ENCODE measurements around the gene SLC35C1. TPM values are rescaled to one million over a fixed set of nuclear protein-coding genes. Genes with fewer than 3 reads are reported as not detected.
"Not testable (repeated sequence)": the region's sequence is repeated elsewhere in the genome, so short reads cannot be mapped to it uniquely, and the experiment has no call there.

Gene SLC35C1
- total RNA-seq, 1 experiment from 2014 or later: 18.1 TPM

DNA sequence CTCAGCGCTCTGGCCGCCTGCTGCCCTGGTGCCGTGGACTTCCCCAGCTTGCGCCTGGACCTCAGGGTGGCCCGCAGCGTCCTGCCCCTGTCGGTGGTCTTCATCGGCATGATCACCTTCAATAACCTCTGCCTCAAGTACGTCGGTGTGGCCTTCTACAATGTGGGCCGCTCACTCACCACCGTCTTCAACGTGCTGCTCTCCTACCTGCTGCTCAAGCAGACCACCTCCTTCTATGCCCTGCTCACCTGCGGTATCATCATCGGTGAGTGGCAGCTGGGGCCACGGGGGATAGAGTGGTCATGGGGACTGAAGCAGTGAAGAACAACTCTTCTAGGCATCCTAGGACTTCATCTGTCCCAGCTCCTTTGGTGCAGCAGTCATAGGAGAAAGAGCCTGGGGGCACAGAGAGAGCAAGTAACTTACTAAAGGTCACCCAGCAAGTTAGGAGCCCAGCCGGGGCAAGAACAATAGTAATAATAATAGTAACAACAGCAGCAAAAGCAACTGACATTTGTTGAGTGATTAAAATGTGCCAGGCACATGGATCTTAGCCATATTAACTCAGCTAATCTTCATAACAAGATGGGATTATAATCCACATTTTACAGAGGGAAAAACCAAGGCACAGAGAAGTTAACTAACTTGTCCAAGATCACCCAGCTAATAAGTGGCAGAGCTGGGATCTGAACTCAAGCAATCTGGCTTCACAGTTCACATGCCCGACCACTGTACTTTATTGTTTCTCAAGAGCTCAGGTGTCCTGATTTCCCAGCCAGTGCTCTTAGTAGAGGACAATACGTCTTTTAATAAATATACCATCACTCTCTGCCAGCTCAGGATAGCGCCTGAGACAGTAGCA lies 1.4 kb downstream of the SLC35C1 start:
- no peaks in the 10 kb centered on the region for H3K9me3 Mint-ChIP-seq (ENCODE audit: low read depth, unreplicated experiment)
- BruUV-seq (replicated peaks): TSS peak; percentile 43
- CTCF ChIA-PET: interaction anchor here (0.6 to 2.2 kb wide), 3 partner anchors 34 to 37 kb away, joined by 3 to 7 read pairs (median 6); no protein-coding TSS in a partner anchor
- DNase-seq: no peak
- H3K36me3 Mint-ChIP-seq (ENCODE audit: insufficient read depth, unreplicated experiment): peaks cover 43% of the 10 kb centered on the region
- H3K27ac Mint-ChIP-seq (ENCODE audit: unreplicated experiment): peak overlapping the region; percentile 84
- no peaks in the 10 kb centered on the region for H3K27me3 Mint-ChIP-seq (ENCODE audit: unreplicated experiment)
- H3K4me3 Mint-ChIP-seq (ENCODE audit: low read depth, unreplicated experiment): peak overlapping the region; percentile 96
- intact Hi-C loops (cut with micrococcal nuclease; ENCODE audit: unreplicated experiment): loop anchor here (5.0 kb wide), 1 partner anchor 41 kb away; the partner anchor contains the start of gene CRY2
- TF ChIP-seq, protein P1, sequence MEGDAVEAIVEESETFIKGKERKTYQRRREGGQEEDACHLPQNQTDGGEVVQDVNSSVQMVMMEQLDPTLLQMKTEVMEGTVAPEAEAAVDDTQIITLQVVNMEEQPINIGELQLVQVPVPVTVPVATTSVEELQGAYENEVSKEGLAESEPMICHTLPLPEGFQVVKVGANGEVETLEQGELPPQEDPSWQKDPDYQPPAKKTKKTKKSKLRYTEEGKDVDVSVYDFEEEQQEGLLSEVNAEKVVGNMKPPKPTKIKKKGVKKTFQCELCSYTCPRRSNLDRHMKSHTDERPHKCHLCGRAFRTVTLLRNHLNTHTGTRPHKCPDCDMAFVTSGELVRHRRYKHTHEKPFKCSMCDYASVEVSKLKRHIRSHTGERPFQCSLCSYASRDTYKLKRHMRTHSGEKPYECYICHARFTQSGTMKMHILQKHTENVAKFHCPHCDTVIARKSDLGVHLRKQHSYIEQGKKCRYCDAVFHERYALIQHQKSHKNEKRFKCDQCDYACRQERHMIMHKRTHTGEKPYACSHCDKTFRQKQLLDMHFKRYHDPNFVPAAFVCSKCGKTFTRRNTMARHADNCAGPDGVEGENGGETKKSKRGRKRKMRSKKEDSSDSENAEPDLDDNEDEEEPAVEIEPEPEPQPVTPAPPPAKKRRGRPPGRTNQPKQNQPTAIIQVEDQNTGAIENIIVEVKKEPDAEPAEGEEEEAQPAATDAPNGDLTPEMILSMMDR (IDR thresholded peaks at IDR 0.05; ENCODE audit: unreplicated experiment): no peak
- H3K4me1 Mint-ChIP-seq (ENCODE audit: low read depth, unreplicated experiment): peaks cover 16% of the 10 kb centered on the region

DNA sequence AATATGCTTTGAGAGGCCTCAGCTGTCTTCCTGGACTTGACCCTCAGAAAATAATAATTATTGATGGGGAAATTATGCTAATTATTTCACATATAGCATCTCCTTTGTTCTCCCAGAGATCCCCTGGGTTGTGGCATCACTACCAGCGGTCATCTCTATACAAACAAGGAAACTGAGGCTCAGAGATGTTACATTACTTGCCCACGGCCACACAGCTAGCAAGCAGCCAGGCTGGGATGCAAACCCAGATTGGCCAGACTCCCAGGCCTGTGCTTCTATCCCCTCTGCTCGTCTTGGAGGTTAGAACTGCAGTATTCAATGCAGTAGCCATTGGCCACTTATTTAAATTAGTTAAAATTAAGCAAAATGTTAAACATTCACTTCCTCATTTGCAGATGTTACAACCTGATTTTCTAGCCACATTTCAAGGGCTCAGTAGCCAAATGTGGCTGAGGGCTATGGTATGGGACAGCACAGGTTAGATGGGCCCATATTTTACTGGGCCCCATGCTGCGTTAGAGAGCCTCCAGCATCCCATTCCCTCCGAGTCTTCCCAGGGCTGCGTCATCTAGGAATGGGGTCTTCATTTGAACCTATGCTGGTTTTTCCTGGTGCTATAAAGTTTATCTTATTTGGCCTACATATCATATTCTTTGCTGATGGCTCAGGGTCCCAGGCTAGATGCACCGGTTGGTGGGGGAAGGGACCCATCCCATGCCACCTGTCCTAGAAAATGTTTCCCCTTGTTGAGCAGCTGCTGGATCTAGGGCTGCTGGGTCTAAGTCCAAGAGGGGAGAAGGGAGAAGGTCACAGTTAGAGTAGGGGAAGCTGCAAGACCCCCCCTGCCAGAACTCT lies 2.2 kb downstream of the SLC35C1 start:
- H3K9me3 Mint-ChIP-seq (ENCODE audit: low read depth, unreplicated experiment): no peaks in the 10 kb centered on the region
- TF ChIP-seq, protein P1 (IDR thresholded peaks at IDR 0.05; ENCODE audit: unreplicated experiment): no peak
- peaks cover 16% of the 10 kb centered on the region for H3K4me1 Mint-ChIP-seq (ENCODE audit: low read depth, unreplicated experiment)
- no peak overlapping the region for H3K4me3 Mint-ChIP-seq (ENCODE audit: low read depth, unreplicated experiment)
- H3K36me3 Mint-ChIP-seq (ENCODE audit: insufficient read depth, unreplicated experiment): peaks cover 44% of the 10 kb centered on the region
- no peak overlapping the region for H3K27ac Mint-ChIP-seq (ENCODE audit: unreplicated experiment)
- intact Hi-C loops (cut with micrococcal nuclease; ENCODE audit: unreplicated experiment): loop anchor here (5.0 kb wide), 1 partner anchor 40 kb away; the partner anchor contains the start of gene CRY2
- CTCF ChIA-PET: no interaction called here
- DNase-seq: no peak
- BruUV-seq (replicated peaks): no TSS peak
- H3K27me3 Mint-ChIP-seq (ENCODE audit: unreplicated experiment): no peaks in the 10 kb centered on the region

DNA sequence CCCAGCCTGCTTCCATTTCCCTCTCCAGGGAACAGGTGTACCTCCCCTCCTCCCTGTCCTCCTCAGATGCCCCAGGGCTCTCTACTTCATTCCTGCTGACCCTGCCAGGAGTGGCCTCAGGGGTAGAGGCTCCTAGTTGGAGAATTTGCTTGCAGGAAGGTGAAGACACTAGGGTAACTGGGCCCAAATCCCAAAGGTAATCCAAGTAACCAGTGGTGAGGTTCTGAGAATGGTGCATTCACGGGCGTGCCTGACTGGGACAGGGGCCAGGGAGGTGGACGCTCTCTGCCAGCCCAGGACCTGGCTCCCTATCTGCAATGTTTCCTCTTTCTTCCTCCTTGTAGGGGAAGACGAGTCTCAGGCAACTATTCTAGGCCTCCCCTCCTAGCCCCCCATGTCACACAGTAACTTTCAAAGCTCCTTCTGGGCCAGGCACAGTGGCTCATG lies 2.9 kb downstream of the SLC35C1 start:
- no peak for DNase-seq
- Mint-ChIP-seq H3K4me3 (ENCODE audit: low read depth, unreplicated experiment) (no peak overlapping the region), H3K9me3 (ENCODE audit: low read depth, unreplicated experiment) (no peaks in the 10 kb centered on the region), H3K27ac (ENCODE audit: unreplicated experiment) (no peak overlapping the region), H3K4me1 (ENCODE audit: low read depth, unreplicated experiment) (peaks cover 16% of the 10 kb centered on the region), H3K36me3 (ENCODE audit: insufficient read depth, unreplicated experiment) (peaks cover 45% of the 10 kb centered on the region), H3K27me3 (ENCODE audit: unreplicated experiment) (no peaks in the 10 kb centered on the region)
- TF ChIP-seq, protein P1 (IDR thresholded peaks at IDR 0.05; ENCODE audit: unreplicated experiment): no peak
- no TSS peak for BruUV-seq (replicated peaks)
- CTCF ChIA-PET: no interaction called here
- intact Hi-C loops (cut with micrococcal nuclease; ENCODE audit: unreplicated experiment): loop anchor here (5.0 kb wide), 1 partner anchor 39 kb away; the partner anchor contains the start of gene CRY2

DNA sequence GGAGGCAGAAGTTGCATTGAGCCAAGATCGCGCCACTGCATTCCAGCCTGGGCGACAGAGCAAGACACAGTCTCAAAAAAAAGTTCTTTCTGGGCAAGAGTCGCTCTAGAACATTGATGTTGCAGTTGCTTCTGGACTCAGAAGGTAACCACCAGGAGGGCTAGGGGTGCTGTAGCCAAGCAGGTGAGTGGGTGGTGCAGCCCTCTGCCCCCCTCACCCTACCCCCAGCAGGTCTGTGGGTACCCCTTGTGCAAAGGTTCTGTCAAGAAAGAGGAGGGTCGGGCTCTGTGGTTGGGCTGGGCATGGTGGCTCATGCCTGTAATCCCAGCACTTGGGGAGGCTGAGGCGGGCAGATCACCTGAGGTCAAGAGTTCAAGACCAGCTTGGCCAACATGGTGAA lies 3.5 kb downstream of the SLC35C1 start:
- H3K27me3 Mint-ChIP-seq (ENCODE audit: unreplicated experiment); BruUV-seq (replicated peaks); H3K9me3 Mint-ChIP-seq (ENCODE audit: low read depth, unreplicated experiment); DNase-seq; H3K4me3 Mint-ChIP-seq (ENCODE audit: low read depth, unreplicated experiment); CTCF ChIA-PET; H3K27ac Mint-ChIP-seq (ENCODE audit: unreplicated experiment): not testable (repeated sequence)
- intact Hi-C loops (cut with micrococcal nuclease; ENCODE audit: unreplicated experiment): loop anchor here (5.0 kb wide), 1 partner anchor 39 kb away; the partner anchor contains the start of gene CRY2
- peaks cover 16% of the 10 kb centered on the region for H3K4me1 Mint-ChIP-seq (ENCODE audit: low read depth, unreplicated experiment)
- H3K36me3 Mint-ChIP-seq (ENCODE audit: insufficient read depth, unreplicated experiment): peaks cover 48% of the 10 kb centered on the region

All from Calu3 (cell line).